DND-41 (cell line): ENCODE results near the gene NDUFC1.

ENCODE experiments used
- ATAC-seq: fragments of 200-7000 bp; cut with Tn5 transposase; 3 replicates; pipeline ENCODE4 v1.9.1; 2021; ENCODE audit warnings: low read depth; ENCODE audit not compliant: insufficient read depth
- DNase-seq: peaks from one replicate; pipeline ENCODE4 v3.0.0-alpha.2; 2020
- H2AFZ ChIP-seq: 2 replicates; pipeline ENCODE4 v1.6.0; 2012; ENCODE audit warnings: low read depth, low read length
- H3K27ac ChIP-seq: 2 replicates; pipeline ENCODE4 v1.5.1; 2012; ENCODE audit warnings: low read length, inconsistent platforms
- H3K27me3 ChIP-seq: fragments of 200-600 bp; sonication (generic); 2 replicates; pipeline ENCODE4 v1.6.0; 2012; ENCODE audit warnings: low read length, mild to moderate bottlenecking, inconsistent platforms; ENCODE audit not compliant: insufficient read depth, poor library complexity
- H3K36me3 ChIP-seq: 2 replicates; pipeline ENCODE4 v1.5.1; 2012; ENCODE audit warnings: low read length, inconsistent platforms; ENCODE audit not compliant: insufficient read depth
- H3K4me1 ChIP-seq: 2 replicates; pipeline ENCODE4 v1.5.1; 2012; ENCODE audit warnings: mild to moderate bottlenecking, low read length; ENCODE audit not compliant: insufficient read depth
- H3K4me2 ChIP-seq: 2 replicates; pipeline ENCODE4 v1.6.0; 2012; ENCODE audit warnings: mild to moderate bottlenecking, moderate library complexity, low read length, inconsistent platforms; ENCODE audit not compliant: insufficient read depth
- H3K4me3 ChIP-seq, 2 experiments: fragments of 200-600 bp in 1 of 2; shearing (Covaris generic) in 1 of 2; 2 replicates each; pipeline ENCODE4 v1.5.1; 2012 to 2016; ENCODE audit warnings: inconsistent platforms in 2 of 2, low read length in 2 of 2, mild to moderate bottlenecking in 2 of 2, low read depth in 1 of 2, moderate library complexity in 1 of 2
- H3K79me2 ChIP-seq: 2 replicates; pipeline ENCODE4 v1.6.0; 2012; ENCODE audit warnings: low read length, inconsistent platforms; ENCODE audit not compliant: insufficient read depth
- H3K9ac ChIP-seq: 2 replicates; pipeline ENCODE4 v1.6.0; 2012; ENCODE audit warnings: low read depth, mild to moderate bottlenecking, inconsistent platforms, low read length, moderate library complexity
- H3K9me3 ChIP-seq: 2 replicates; pipeline ENCODE4 v1.5.1; 2012; ENCODE audit warnings: low read length, moderate library complexity, mild to moderate bottlenecking, inconsistent platforms; ENCODE audit not compliant: insufficient read depth, severe bottlenecking
- H4K20me1 ChIP-seq: 2 replicates; pipeline ENCODE4 v1.6.0; 2012; ENCODE audit warnings: low read length; ENCODE audit not compliant: insufficient read depth
- CTCF ChIP-seq: IDR thresholded peaks from 2 replicates; pipeline ENCODE4 v1.5.1; 2012; ENCODE audit warnings: borderline replicate concordance, low read length, moderate library complexity, mild to moderate bottlenecking; ENCODE audit not compliant: poor library complexity, severe bottlenecking; ENCODE audit errors: extremely low read depth
- EZH2 ChIP-seq: IDR thresholded peaks from 3 replicates; pipeline ENCODE4 v1.6.1; 2012; ENCODE audit warnings: borderline replicate concordance, low read depth, mild to moderate bottlenecking, moderate library complexity, low read length, inconsistent platforms; ENCODE audit not compliant: severe bottlenecking

Gene NDUFC1

GRCh38 chr4:139331185-139331584 lies 28.9 kb upstream of the NDUFC1 start:
- Histone ChIP-seq H3K27me3 (no peaks in the 10 kb centered on the region), H3K4me3 (no peak overlapping the region), H3K27ac (no peak overlapping the region), H4K20me1 (peaks cover 60% of the 10 kb centered on the region), H3K4me2 (no peak overlapping the region), H3K4me1 (no peaks in the 10 kb centered on the region), H3K36me3 (peaks cover 65% of the 10 kb centered on the region), H2AFZ (no peak overlapping the region), H3K9ac (no peak overlapping the region), H3K9me3 (no peaks in the 10 kb centered on the region), H3K79me2 (peaks cover 99% of the 10 kb centered on the region)
- ATAC-seq (no peak), DNase-seq (no peak)
- no peak for TF ChIP-seq CTCF
- no peak for TF ChIP-seq EZH2

- Histone ChIP-seq H3K27me3 (no peaks in the 10 kb centered on the region), H3K9ac (no peak overlapping the region), H3K9me3 (no peaks in the 10 kb centered on the region), H3K79me2 (peaks cover 100% of the 10 kb centered on the region), H3K4me1 (no peaks in the 10 kb centered on the region), H3K27ac (no peak overlapping the region), H3K36me3 (peaks cover 58% of the 10 kb centered on the region), H3K4me2 (no peak overlapping the region), H4K20me1 (peaks cover 69% of the 10 kb centered on the region), H3K4me3 (no peak overlapping the region), H2AFZ (no peak overlapping the region)
- TF ChIP-seq CTCF: no peak
- TF ChIP-seq EZH2: no peak
- ATAC-seq: no peak
- DNase-seq: no peak
Observed at GRCh38 chr4:139330283-139330682, 28.0 kb upstream of the NDUFC1 start.

GRCh38 chr4:139329665-139330200 lies 27.5 kb upstream of the NDUFC1 start:
- Histone ChIP-seq H3K4me2 (no peak overlapping the region), H3K4me1 (no peaks in the 10 kb centered on the region), H2AFZ (no peak overlapping the region), H3K79me2 (peaks cover 100% of the 10 kb centered on the region), H3K36me3 (peaks cover 53% of the 10 kb centered on the region), H3K27me3 (no peaks in the 10 kb centered on the region), H3K27ac (peak overlapping the region; percentile 18; the same call in 1 of the 2 replicates), H3K9ac (no peak overlapping the region), H3K4me3 (no peak overlapping the region), H3K9me3 (no peaks in the 10 kb centered on the region), H4K20me1 (peaks cover 68% of the 10 kb centered on the region)
- DNase-seq: no peak
- 0 out of 3 replicates have a peak, but pooled peaks have one; percentile 31 for ATAC-seq
- TF ChIP-seq CTCF (no peak), EZH2 (no peak)
